H9 (cell line): Measurements from ENCODE around the gene RCAN2. TPM values are rescaled to one million over a fixed set of nuclear protein-coding genes. Genes with fewer than 3 reads are reported as not detected.

Experiments used
- DNase-seq: peaks from one replicate; pipeline ENCODE4 v3.0.0-alpha.2; 2017
- H2AFZ ChIP-seq: one replicate; pipeline ENCODE4 v1.6.1; 2013; ENCODE audit warnings: mild to moderate bottlenecking, low read length, control low read depth, moderate library complexity
- H2AK5ac ChIP-seq: 2 replicates; pipeline ENCODE4 v1.6.1; 2013; ENCODE audit warnings: low read length, control low read depth, mixed read lengths; ENCODE audit not compliant: insufficient read length
- H2BK120ac ChIP-seq: one replicate; pipeline ENCODE4 v1.6.1; 2013; ENCODE audit warnings: low read depth, mild to moderate bottlenecking, low read length, control low read depth, inconsistent platforms; ENCODE audit not compliant: poor library complexity, severe bottlenecking
- H2BK12ac ChIP-seq: 2 replicates; pipeline ENCODE4 v1.6.1; 2013; ENCODE audit warnings: low read length, control low read depth, mixed read lengths, low read depth; ENCODE audit not compliant: insufficient read length
- H2BK15ac ChIP-seq: 2 replicates; pipeline ENCODE4 v1.6.1; 2013; ENCODE audit warnings: low read depth, low read length, control low read depth
- H2BK20ac ChIP-seq: one replicate; pipeline ENCODE4 v1.6.1; 2013; ENCODE audit warnings: low read depth, mild to moderate bottlenecking, low read length, control low read depth, inconsistent platforms; ENCODE audit not compliant: poor library complexity, severe bottlenecking
- H2BK5ac ChIP-seq: 2 replicates; pipeline ENCODE4 v1.6.1; 2013; ENCODE audit warnings: low read length, control low read depth, mixed read lengths; ENCODE audit not compliant: insufficient read length
- H3K14ac ChIP-seq: 2 replicates; pipeline ENCODE4 v1.6.1; 2013; ENCODE audit warnings: low read length, control low read depth; ENCODE audit not compliant: insufficient read depth
- H3K18ac ChIP-seq: 2 replicates; pipeline ENCODE4 v1.6.1; 2013; ENCODE audit warnings: low read depth, mild to moderate bottlenecking, mixed read lengths, low read length, control low read depth; ENCODE audit not compliant: insufficient read length
- H3K23ac ChIP-seq: 2 replicates; pipeline ENCODE4 v1.6.1; 2013; ENCODE audit warnings: low read length, control low read depth, mixed read lengths, low read depth; ENCODE audit not compliant: insufficient read length
- H3K23me2 ChIP-seq: 2 replicates; pipeline ENCODE4 v1.6.1; 2013; ENCODE audit warnings: low read depth, mild to moderate bottlenecking, mixed read lengths, low read length, control low read depth; ENCODE audit not compliant: insufficient read length, poor library complexity, severe bottlenecking
- H3K27ac ChIP-seq: 2 replicates; pipeline ENCODE4 v1.5.1; 2013; ENCODE audit warnings: low read length, control low read depth, mixed read lengths, low read depth; ENCODE audit not compliant: insufficient read length
- H3K27me3 ChIP-seq: 2 replicates; pipeline ENCODE4 v1.6.1; 2013; ENCODE audit warnings: low read length, control low read depth, inconsistent platforms; ENCODE audit not compliant: insufficient read depth
- H3K4ac ChIP-seq: 2 replicates; pipeline ENCODE4 v1.6.1; 2013; ENCODE audit warnings: low read depth, mild to moderate bottlenecking, control low read depth, inconsistent platforms, low read length, moderate library complexity
- H3K4me1 ChIP-seq: 2 replicates; pipeline ENCODE4 v1.6.1; 2013; ENCODE audit warnings: low read length, control low read depth, inconsistent platforms; ENCODE audit not compliant: insufficient read depth
- H3K4me2 ChIP-seq: 2 replicates; pipeline ENCODE4 v1.6.1; 2013; ENCODE audit warnings: low read length, control low read depth, mixed read lengths; ENCODE audit not compliant: insufficient read length, insufficient read depth
- H3K56ac ChIP-seq: 2 replicates; pipeline ENCODE4 v1.6.1; 2013; ENCODE audit warnings: low read depth, mild to moderate bottlenecking, mixed read lengths, low read length, control low read depth; ENCODE audit not compliant: insufficient read length
- H3K79me1 ChIP-seq: 2 replicates; pipeline ENCODE4 v1.6.1; 2013; ENCODE audit warnings: low read depth, mild to moderate bottlenecking, moderate library complexity, low read length, control low read depth, inconsistent platforms; ENCODE audit not compliant: insufficient read depth, poor library complexity, severe bottlenecking
- H3K79me2 ChIP-seq: 2 replicates; pipeline ENCODE4 v1.6.1; 2013; ENCODE audit warnings: low read length, control low read depth, inconsistent platforms; ENCODE audit not compliant: insufficient read depth
- H3K9ac ChIP-seq: 2 replicates; pipeline ENCODE4 v1.6.1; 2013; ENCODE audit warnings: low read length, control low read depth, mixed read lengths; ENCODE audit not compliant: insufficient read length; ENCODE audit errors: extremely low read depth
- H3K9me3 ChIP-seq: one replicate; pipeline ENCODE4 v1.6.1; 2013; ENCODE audit warnings: low read depth, low read length, inconsistent platforms; ENCODE audit not compliant: control insufficient read depth
- H3T11ph ChIP-seq: one replicate; pipeline ENCODE4 v1.6.1; 2013; ENCODE audit warnings: mild to moderate bottlenecking, low read length, control low read depth, inconsistent platforms
- H4K20me1 ChIP-seq: one replicate; pipeline ENCODE4 v1.6.1; 2013; ENCODE audit not compliant: control insufficient read depth, insufficient read length, insufficient read depth
- H4K5ac ChIP-seq: 2 replicates; pipeline ENCODE4 v1.6.1; 2013; ENCODE audit warnings: low read depth, mild to moderate bottlenecking, mixed read lengths, low read length, control low read depth; ENCODE audit not compliant: insufficient read length
- H4K8ac ChIP-seq: replicated peaks from 2 replicates; pipeline ENCODE4 v1.6.1; 2013; ENCODE audit warnings: low read length, control low read depth, mixed read lengths, low read depth; ENCODE audit not compliant: insufficient read length
- H4K91ac ChIP-seq: 2 replicates; pipeline ENCODE4 v1.6.1; 2013; ENCODE audit warnings: low read depth, mild to moderate bottlenecking, moderate library complexity, mixed read lengths, low read length, control low read depth; ENCODE audit not compliant: insufficient read length
- H3K27ac Mint-ChIP-seq, 3 experiments: 2 replicates in 2 of 3; 3 replicates in 1 of 3; pipeline ENCODE4 v1.8.0; 2020 to 2021; ENCODE audit warnings: mixed read lengths in 3 of 3, mild to moderate bottlenecking in 1 of 3, moderate library complexity in 1 of 3
- H3K27me3 Mint-ChIP-seq: 2 replicates; pipeline ENCODE4 v1.8.0; 2021; ENCODE audit warnings: low read depth, mild to moderate bottlenecking, moderate library complexity, mixed read lengths
- H3K36me3 Mint-ChIP-seq, 3 experiments: 2 replicates in 2 of 3; 3 replicates in 1 of 3; pipeline ENCODE4 v1.8.0; 2020 to 2021; ENCODE audit warnings: low read depth in 3 of 3, mixed read lengths in 3 of 3; ENCODE audit not compliant: insufficient read depth in 1 of 3
- H3K4me1 Mint-ChIP-seq, 2 experiments: 2 replicates each; pipeline ENCODE4 v1.8.0; 2020; ENCODE audit warnings: mixed read lengths in 2 of 2
- H3K4me3 Mint-ChIP-seq, 2 experiments: 2 replicates in 1 of 2; 3 replicates in 1 of 2; pipeline ENCODE4 v1.8.0; 2020 to 2021; ENCODE audit warnings: mild to moderate bottlenecking in 2 of 2, mixed read lengths in 2 of 2, moderate library complexity in 1 of 2
- H3K9me3 Mint-ChIP-seq, 2 experiments: 2 replicates in 1 of 2; 3 replicates in 1 of 2; pipeline ENCODE4 v1.8.0; 2020; ENCODE audit warnings: mild to moderate bottlenecking in 2 of 2, mixed read lengths in 2 of 2, moderate library complexity in 1 of 2
- total RNA-seq: library from RNA; stranded (reverse); gene quantifications from 2 replicates; pipeline ENCODE4 v1.2.1, GENCODE V29; 2021
- TF ChIP-seq, protein P1 (sequence below): fragments of 200-600 bp; sonication (generic); conservative IDR thresholded peaks from 3 replicates; pipeline ENCODE4 v1.8.0; 2021; ENCODE audit warnings: antibody characterized with exemption, mild to moderate bottlenecking

Gene RCAN2
- total RNA-seq, 1 experiment from 2014 or later: 3.0 TPM

DNA sequence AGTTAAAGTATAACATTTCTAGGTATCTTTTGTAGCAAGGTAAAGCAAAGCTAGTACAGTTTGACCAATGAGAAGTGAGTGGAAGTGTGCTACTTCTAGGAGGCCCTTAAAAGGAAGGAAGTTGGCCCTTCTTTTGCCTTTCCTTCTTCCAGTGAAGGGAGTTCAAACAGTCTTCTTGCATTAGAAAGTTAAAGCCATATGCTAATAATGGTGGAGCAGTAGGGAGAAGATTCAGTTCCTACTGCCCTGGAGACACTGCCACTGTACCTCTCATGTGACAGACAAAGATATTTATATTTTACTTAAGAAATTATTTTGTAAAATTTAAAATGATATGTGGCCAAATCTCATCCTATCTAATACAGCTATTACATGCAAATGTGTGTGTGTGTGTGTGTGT, 26.0 kb upstream of the RCAN2 start:
- Histone ChIP-seq H3K79me2 (no peaks in the 10 kb centered on the region), H3K18ac (no peak overlapping the region), H2BK12ac (no peak overlapping the region), H3T11ph (no peak overlapping the region), H2BK15ac (no peak overlapping the region), H4K20me1 (no peaks in the 10 kb centered on the region), H3K79me1 (no peaks in the 10 kb centered on the region), H2AFZ (no peak overlapping the region), H4K91ac (no peak overlapping the region), H2BK20ac (no peak overlapping the region), H3K14ac (no peak overlapping the region), H2BK120ac (no peak overlapping the region), H3K4ac (no peak overlapping the region), H3K27ac (no peak overlapping the region), H4K5ac (no peak overlapping the region), H3K4me2 (no peak overlapping the region), H3K4me1 (no peaks in the 10 kb centered on the region), H3K23me2 (no peaks in the 10 kb centered on the region), H4K8ac (no peak overlapping the region), H3K56ac (no peak overlapping the region), H2BK5ac (no peak overlapping the region), H3K27me3 (no peaks in the 10 kb centered on the region), H3K23ac (no peak overlapping the region), H3K9ac (no peak overlapping the region), H2AK5ac (no peak overlapping the region), H3K9me3 (no peaks in the 10 kb centered on the region)
- peaks cover 1% of the 10 kb centered on the region; the same call in 1 of the 2 replicates for H3K27me3 Mint-ChIP-seq
- TF ChIP-seq, protein P1, sequence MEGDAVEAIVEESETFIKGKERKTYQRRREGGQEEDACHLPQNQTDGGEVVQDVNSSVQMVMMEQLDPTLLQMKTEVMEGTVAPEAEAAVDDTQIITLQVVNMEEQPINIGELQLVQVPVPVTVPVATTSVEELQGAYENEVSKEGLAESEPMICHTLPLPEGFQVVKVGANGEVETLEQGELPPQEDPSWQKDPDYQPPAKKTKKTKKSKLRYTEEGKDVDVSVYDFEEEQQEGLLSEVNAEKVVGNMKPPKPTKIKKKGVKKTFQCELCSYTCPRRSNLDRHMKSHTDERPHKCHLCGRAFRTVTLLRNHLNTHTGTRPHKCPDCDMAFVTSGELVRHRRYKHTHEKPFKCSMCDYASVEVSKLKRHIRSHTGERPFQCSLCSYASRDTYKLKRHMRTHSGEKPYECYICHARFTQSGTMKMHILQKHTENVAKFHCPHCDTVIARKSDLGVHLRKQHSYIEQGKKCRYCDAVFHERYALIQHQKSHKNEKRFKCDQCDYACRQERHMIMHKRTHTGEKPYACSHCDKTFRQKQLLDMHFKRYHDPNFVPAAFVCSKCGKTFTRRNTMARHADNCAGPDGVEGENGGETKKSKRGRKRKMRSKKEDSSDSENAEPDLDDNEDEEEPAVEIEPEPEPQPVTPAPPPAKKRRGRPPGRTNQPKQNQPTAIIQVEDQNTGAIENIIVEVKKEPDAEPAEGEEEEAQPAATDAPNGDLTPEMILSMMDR: no peak
- H3K4me3 Mint-ChIP-seq: no peak overlapping the region
- no peaks in the 10 kb centered on the region for H3K36me3 Mint-ChIP-seq
- H3K27ac Mint-ChIP-seq: no peak overlapping the region
- H3K9me3 Mint-ChIP-seq: no peaks in the 10 kb centered on the region
- H3K4me1 Mint-ChIP-seq: no peaks in the 10 kb centered on the region; a peak in 1 of 4 replicates
- no peak for DNase-seq
